HG03571 (cell line): ENCODE results near the gene PSMA7.

Experiments
- ATAC-seq: cut with Tn5 transposase; IDR thresholded peaks from one replicate; pipeline ENCODE4 v1.9.1; 2021; ENCODE audit not compliant: unreplicated experiment

Gene PSMA7

GRCh38 chr20:62096421-62097380 lies 46.5 kb downstream of the PSMA7 start:
- ATAC-seq, result no peak

- ATAC-seq, result no peak
These were observed 53.8 kb downstream of the PSMA7 start for GRCh38 chr20:62089393-62089792.

- no peak for ATAC-seq
These were observed 54.7 kb downstream of the PSMA7 start for GRCh38 chr20:62088258-62089127.

GRCh38 chr20:62087632-62088031 lies 55.6 kb downstream of the PSMA7 start:
- ATAC-seq, result no peak

- no peak for ATAC-seq
These were observed 56.0 kb downstream of the PSMA7 start for GRCh38 chr20:62087227-62087626.
